Mucosa of rectum (tissue), 2 donors: Measurements from ENCODE around the gene KIAA0040.

ENCODE experiments used
- H3K27ac ChIP-seq, 2 donors: one replicate each; pipeline ENCODE4 v1.7.0; 2013; ENCODE audit warnings: inconsistent platforms in 2 of 2, low read depth in 2 of 2, low read length in 2 of 2
- H3K27me3 ChIP-seq, 2 donors: one replicate each; pipeline ENCODE4 v1.7.0; 2013; ENCODE audit warnings: low read length in 2 of 2; ENCODE audit not compliant: control insufficient read depth in 2 of 2, insufficient read depth in 2 of 2
- H3K36me3 ChIP-seq, 2 donors: one replicate each; pipeline ENCODE4 v1.7.0; 2013; ENCODE audit warnings: low read length in 2 of 2; ENCODE audit not compliant: control insufficient read depth in 2 of 2, insufficient read depth in 2 of 2
- H3K4me1 ChIP-seq, 2 donors: one replicate each; pipeline ENCODE4 v1.7.0; 2013; ENCODE audit warnings: low read length in 2 of 2, mild to moderate bottlenecking in 1 of 2; ENCODE audit not compliant: control insufficient read depth in 2 of 2, insufficient read depth in 2 of 2
- H3K4me3 ChIP-seq, 2 donors: one replicate each; pipeline ENCODE4 v1.7.0; 2013; ENCODE audit warnings: low read length in 2 of 2
- H3K9ac ChIP-seq, 2 donors: one replicate each; pipeline ENCODE4 v1.7.0; 2013; ENCODE audit warnings: low read length in 2 of 2, low read depth in 1 of 2, mild to moderate bottlenecking in 1 of 2
- H3K9me3 ChIP-seq, 2 donors: one replicate each; pipeline ENCODE4 v1.7.0; 2013; ENCODE audit warnings: low read length in 2 of 2; ENCODE audit not compliant: control insufficient read depth in 2 of 2
- donor health status: healthy.
- donor health status: Normal muscosa, but diverticular disease.

KIAA0040 gene

DNA sequence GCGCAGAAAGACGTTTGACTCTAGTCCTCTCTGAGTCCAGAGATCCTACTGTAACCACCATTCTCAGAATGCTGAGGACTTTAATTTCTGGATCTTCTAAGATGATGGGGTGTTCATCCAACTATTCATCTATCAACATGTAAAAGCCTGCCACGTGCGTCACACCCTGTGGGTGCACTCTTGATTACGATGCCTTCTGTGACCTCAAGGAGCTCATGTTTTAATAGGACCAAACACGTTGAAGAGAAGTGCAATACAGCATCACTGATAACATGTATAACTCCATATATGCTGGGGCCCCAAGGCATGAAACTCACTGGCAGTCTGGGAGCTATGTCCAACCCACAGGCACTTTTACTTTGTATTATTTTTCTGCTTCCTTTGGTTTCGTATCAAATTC, 19.0 kb downstream of the KIAA0040 start:
- Histone ChIP-seq H3K27me3 (no peaks in the 10 kb centered on the region), H3K9me3 (no peaks in the 10 kb centered on the region), H3K27ac (no peak overlapping the region), H3K9ac (no peak overlapping the region), H3K4me1 (peaks cover 7 to 10% of the 10 kb centered on the region in 2 donors), H3K4me3 (no peak overlapping the region), H3K36me3 (peaks cover 5 to 12% of the 10 kb centered on the region in 2 donors)

DNA sequence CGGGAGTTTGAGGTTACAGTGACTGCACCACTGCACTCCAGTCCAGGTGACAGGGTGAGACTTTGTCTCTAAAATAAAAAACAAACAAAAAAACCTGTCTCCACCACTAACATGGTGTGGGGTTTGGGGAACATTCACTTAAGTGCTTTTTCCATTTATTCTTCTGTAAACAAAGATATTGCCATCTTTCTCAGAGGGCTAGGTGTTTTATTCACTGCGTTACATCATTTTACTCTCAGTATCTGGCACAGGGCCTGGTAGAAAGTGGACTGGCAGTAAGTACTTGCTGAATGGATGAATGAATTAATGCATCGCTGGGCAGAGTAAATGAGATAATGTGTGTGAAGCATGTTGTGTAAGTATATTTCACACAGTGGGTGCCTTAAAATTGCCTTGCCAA, 20.1 kb downstream of the KIAA0040 start:
- H3K36me3 ChIP-seq: peaks cover 5 to 7% of the 10 kb centered on the region in 2 donors
- no peak overlapping the region for H3K27ac ChIP-seq

DNA sequence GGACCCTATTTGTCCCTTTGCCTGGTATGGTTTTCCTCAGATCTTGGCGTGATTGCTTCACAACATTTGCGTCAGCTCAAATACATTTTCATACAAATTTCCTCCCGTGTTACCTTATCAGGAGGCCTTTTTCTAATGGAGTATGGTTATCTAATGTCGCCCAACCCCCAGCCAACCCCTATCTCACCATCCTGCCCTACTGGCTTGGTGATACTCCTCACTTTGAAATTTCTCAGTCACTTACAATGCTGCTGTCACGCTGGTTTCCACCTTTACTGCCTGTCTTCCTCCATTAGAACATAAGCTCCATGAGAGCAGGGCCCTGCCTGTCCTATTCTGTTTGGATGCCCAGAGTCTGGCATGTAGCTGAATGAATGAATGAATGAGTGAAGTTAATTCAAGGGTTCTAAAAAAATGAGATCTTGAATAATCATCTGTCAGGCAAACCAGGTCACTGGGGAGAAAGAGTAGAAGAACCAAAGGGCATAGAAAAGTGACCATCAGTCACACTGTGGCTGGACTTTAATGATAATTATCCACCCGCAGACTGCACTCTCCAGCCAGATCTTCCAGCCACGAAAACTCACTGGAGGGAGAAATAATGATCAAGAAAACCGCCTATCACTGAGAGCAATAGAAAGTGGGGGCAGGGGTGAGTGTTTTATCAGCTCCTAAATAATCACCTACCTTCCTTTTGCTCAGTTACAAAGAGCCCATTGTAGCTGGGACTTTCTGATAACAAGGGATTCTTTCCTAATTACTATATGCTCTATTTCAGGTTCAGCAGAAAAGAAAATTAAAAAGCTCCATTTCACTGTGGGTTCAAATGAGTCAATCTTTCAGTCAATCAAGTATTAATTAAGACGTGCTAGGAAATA, 21.3 kb downstream of the KIAA0040 start:
- no peak overlapping the region for H3K9ac ChIP-seq
- H3K4me3 ChIP-seq: no peak overlapping the region
- peaks cover 7 to 10% of the 10 kb centered on the region in 2 donors for H3K4me1 ChIP-seq
- no peaks in the 10 kb centered on the region for H3K27me3 ChIP-seq
- H3K9me3 ChIP-seq: no peaks in the 10 kb centered on the region
- no peak overlapping the region for H3K27ac ChIP-seq
- H3K36me3 ChIP-seq: peaks cover 5 to 14% of the 10 kb centered on the region in 2 donors

More for the DNA sequence above, 20.1 kb downstream of the KIAA0040 start:
- Histone ChIP-seq H3K9me3 (no peaks in the 10 kb centered on the region), H3K4me3 (no peak overlapping the region), H3K9ac (no peak overlapping the region), H3K4me1 (peaks cover 7 to 10% of the 10 kb centered on the region in 2 donors), H3K27me3 (no peaks in the 10 kb centered on the region)

DNA sequence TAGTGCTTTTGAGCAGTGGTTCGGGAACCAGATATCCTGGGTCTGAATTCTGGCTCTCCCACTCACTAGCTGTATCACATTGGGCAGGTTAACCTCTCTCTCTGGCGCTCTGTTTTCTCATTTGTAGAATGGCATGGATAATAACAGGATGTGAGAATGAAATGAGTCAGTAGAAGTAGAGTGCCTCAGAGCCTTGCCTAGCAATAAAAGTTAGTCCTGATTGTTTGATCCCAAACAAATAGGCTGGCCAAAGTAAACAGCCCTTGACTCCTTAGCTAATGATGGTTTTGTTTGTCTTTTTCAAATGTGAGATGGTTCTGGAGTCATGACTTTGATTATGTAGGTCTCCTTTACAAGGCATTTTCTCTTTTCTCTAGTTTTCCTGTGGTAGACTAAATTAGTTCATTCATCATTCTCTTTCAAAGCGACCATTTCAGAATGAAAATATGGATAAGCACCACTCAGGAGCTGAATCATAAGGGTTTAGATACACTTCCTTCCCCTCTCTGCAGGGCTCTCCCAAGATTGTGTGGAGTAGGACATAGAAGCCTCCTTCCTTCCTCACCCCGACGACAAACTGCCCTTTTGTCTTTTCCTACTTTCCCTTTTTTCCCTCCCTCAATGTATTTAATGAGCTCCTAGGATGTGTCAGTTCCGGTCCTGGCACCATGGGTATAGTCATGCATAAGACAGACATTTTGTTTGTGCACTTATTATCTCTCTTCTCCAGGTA, 23.1 kb downstream of the KIAA0040 start:
- H3K27ac ChIP-seq: no peak overlapping the region
- H3K36me3 ChIP-seq: peaks cover 17 to 24% of the 10 kb centered on the region in 2 donors
- no peak overlapping the region for H3K4me3 ChIP-seq

DNA sequence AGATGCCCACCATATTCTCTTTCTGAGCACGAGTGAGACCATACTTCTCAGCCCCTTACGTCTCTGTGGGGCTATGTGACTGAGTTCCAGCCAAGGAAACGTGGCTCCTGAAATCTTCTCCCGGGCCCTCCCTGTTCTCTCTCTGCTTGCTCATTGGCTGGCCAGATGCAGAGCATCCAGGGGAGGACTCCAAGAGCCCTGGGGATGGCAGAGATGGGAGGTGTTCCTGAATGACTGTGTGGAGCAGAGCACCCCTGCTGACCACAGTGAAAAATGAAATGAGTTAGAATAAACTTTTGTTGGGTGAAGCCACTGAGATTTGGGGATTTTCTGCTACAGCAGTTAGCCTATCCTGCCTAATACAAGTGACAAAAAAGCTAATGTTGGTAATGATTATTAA, 23.8 kb downstream of the KIAA0040 start:
- Histone ChIP-seq H3K9me3 (no peaks in the 10 kb centered on the region), H3K27ac (no peak overlapping the region), H3K4me3 (no peak overlapping the region), H3K9ac (no peak overlapping the region), H3K4me1 (peaks cover 7 to 10% of the 10 kb centered on the region in 2 donors), H3K27me3 (no peaks in the 10 kb centered on the region), H3K36me3 (peaks cover 19 to 28% of the 10 kb centered on the region in 2 donors)

More for the DNA sequence above, 23.1 kb downstream of the KIAA0040 start:
- Histone ChIP-seq H3K4me1 (peaks cover 7 to 10% of the 10 kb centered on the region in 2 donors), H3K9me3 (no peaks in the 10 kb centered on the region), H3K9ac (no peak overlapping the region), H3K27me3 (no peaks in the 10 kb centered on the region)

DNA sequence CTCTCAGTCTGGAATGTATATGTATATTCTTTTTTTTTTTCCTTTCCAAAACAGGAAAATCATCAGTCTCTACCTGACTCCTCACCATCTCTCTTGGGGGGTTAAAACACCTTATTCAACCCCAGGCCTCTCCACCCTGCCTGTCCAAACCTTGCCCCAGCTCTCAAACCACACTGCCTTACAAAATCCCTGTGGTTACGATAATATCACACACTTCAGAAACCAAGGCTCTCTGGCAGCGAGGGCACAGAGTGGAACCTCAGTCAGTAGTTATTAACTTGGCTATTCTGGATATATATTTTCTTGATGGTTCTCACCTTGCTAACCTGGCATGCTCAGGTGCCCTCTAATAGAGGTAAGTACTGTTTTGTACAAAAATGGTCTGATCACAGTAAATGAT, 24.7 kb downstream of the KIAA0040 start:
- Histone ChIP-seq H3K27ac (no peak overlapping the region), H3K36me3 (peaks cover 23 to 34% of the 10 kb centered on the region in 2 donors), H3K9ac (no peak overlapping the region), H3K9me3 (no peaks in the 10 kb centered on the region), H3K4me1 (peaks cover 7 to 10% of the 10 kb centered on the region in 2 donors), H3K4me3 (no peak overlapping the region), H3K27me3 (no peaks in the 10 kb centered on the region)

DNA sequence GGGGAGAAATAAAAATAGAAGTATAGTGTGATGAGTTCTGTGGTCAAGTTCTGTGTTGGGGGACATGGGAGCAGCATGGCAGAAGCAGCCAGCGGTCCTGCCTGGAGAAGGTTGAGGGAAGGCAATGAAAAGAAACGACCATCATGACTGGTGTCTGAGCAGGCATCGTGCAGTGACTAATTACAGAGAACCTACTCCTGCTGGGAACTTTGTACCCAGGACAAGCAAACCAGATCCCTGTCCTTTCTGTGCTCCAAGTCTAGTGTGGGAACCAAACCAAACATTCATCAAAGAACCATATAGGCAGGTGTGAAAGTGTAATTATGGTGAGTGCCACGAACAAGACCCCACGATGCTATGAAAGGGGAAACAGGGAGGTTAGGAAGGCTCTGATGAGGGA, 25.8 kb downstream of the KIAA0040 start:
- H3K4me1 ChIP-seq: peaks cover 7 to 10% of the 10 kb centered on the region in 2 donors
- H3K36me3 ChIP-seq: peaks cover 28 to 30% of the 10 kb centered on the region in 2 donors
- H3K4me3 ChIP-seq: no peak overlapping the region
- no peaks in the 10 kb centered on the region for H3K9me3 ChIP-seq
- no peak overlapping the region for H3K9ac ChIP-seq
- H3K27me3 ChIP-seq: no peaks in the 10 kb centered on the region
- no peak overlapping the region for H3K27ac ChIP-seq

DNA sequence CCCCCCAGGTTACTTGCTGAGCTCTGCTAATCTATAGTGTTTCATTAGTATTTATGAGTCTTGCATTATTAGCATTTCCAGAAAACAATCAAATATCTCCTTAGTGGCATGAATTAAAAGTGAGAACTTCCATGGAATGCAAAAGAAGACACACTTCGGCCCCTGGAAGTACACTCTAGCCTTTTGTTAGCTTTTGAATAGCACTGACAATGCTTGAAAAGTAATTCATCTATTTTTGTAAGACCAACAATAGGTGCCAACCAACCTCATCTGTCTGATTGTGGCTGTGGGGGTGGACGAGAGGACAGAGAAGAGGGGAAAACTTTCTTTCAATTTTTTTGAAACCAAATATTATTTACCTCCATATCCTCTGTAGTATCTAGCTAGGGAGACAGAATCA, 27.8 kb downstream of the KIAA0040 start:
- H3K27ac ChIP-seq: no peak overlapping the region
- H3K9ac ChIP-seq: no peak overlapping the region
- peaks cover 44 to 46% of the 10 kb centered on the region in 2 donors for H3K36me3 ChIP-seq
- H3K9me3 ChIP-seq: no peaks in the 10 kb centered on the region
- no peak overlapping the region for H3K4me3 ChIP-seq
- H3K4me1 ChIP-seq: peaks cover 5 to 9% of the 10 kb centered on the region in 2 donors
- H3K27me3 ChIP-seq: no peaks in the 10 kb centered on the region

DNA sequence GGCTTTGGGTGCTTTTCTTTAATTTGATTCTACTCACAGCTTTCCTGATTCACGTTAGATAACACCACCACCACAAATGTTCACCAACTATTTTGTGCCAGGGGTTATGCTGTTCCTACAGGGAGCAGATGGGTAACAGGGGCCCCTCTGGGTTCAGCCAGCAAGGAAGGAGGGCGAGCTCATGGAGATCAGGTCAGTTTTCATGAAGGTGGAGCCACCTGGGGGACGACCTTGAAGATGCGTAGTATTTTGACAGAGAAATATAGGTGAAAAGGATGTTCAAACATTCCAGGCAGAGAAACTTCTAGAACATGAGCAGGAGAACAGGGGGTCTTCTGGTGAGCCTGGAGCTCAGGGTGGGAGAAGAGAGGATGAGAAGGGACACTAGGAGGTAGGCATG, 28.9 kb downstream of the KIAA0040 start:
- no peaks in the 10 kb centered on the region for H3K4me1 ChIP-seq
- H3K27me3 ChIP-seq: no peaks in the 10 kb centered on the region
- H3K4me3 ChIP-seq: no peak overlapping the region
- H3K36me3 ChIP-seq: peaks cover 50 to 51% of the 10 kb centered on the region in 2 donors
- H3K27ac ChIP-seq: no peak overlapping the region
- H3K9ac ChIP-seq: no peak overlapping the region
- no peaks in the 10 kb centered on the region for H3K9me3 ChIP-seq

DNA sequence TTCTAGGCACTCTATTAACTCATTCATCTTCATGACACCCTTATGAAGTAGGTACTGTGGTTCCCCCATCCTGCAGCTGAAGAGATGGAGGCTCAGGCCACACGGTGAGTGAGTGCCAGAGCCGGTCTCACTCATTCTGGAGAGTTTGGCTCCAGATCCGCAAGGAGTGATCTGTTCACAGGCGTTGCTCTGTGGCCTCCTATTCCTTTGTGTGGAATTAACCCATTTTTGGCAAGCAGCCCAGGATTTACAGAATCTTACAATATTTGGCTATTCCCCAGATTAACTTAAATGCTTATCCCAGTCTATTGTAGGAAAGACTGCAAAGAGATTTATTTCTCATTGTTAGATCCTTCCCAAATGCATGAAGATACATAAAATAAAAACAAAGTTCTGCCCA, 29.6 kb downstream of the KIAA0040 start:
- Histone ChIP-seq H3K4me1 (no peaks in the 10 kb centered on the region), H3K4me3 (no peak overlapping the region), H3K36me3 (peaks cover 47 to 51% of the 10 kb centered on the region in 2 donors), H3K27ac (no peak overlapping the region), H3K9me3 (no peaks in the 10 kb centered on the region), H3K9ac (no peak overlapping the region), H3K27me3 (no peaks in the 10 kb centered on the region)
